Adipocyte (in vitro differentiated cells): ENCODE data around the gene DSCAM.

Source experiments
- DNase-seq: peaks from one replicate; pipeline ENCODE4 v3.0.0-alpha.2; 2015; ENCODE audit warnings: low read depth
- H3K27me3 ChIP-seq: replicated peaks from 2 replicates; pipeline ENCODE4 v1.7.0; 2013; ENCODE audit warnings: mild to moderate bottlenecking, low read length, moderate library complexity; ENCODE audit not compliant: control insufficient read depth, insufficient read depth
- H3K36me3 ChIP-seq: 2 replicates; pipeline ENCODE4 v1.7.0; 2013; ENCODE audit warnings: low read length, mild to moderate bottlenecking, moderate library complexity; ENCODE audit not compliant: control insufficient read depth, insufficient read depth, severe bottlenecking
- H3K4me1 ChIP-seq: 2 replicates; pipeline ENCODE4 v1.7.0; 2013; ENCODE audit warnings: mild to moderate bottlenecking, low read length, moderate library complexity; ENCODE audit not compliant: control insufficient read depth, insufficient read depth
- H3K4me3 ChIP-seq: 2 replicates; pipeline ENCODE4 v1.7.0; 2013; ENCODE audit warnings: mild to moderate bottlenecking, low read length, moderate library complexity
- H3K9ac ChIP-seq: 2 replicates; pipeline ENCODE4 v1.7.0; 2013; ENCODE audit warnings: mild to moderate bottlenecking, low read length, moderate library complexity
- H3K9me3 ChIP-seq: 2 replicates; pipeline ENCODE4 v1.7.0; 2013; ENCODE audit warnings: mild to moderate bottlenecking, low read length, moderate library complexity; ENCODE audit not compliant: control insufficient read depth

The DSCAM gene

GRCh38 chr21:39965026-39965425, 881.9 kb downstream of the DSCAM start:
- peaks cover 14% of the 10 kb centered on the region for H3K4me1 ChIP-seq
- H3K4me3 ChIP-seq = no peak overlapping the region

GRCh38 chr21:39961251-39961650, 885.7 kb downstream of the DSCAM start:
- Histone ChIP-seq H3K9me3 (peaks cover 17% of the 10 kb centered on the region), H3K4me3 (no peak overlapping the region), H3K36me3 (no peaks in the 10 kb centered on the region), H3K27me3 (no peaks in the 10 kb centered on the region), H3K4me1 (peaks cover 14% of the 10 kb centered on the region), H3K9ac (no peak overlapping the region)
- peak; percentile 25 for DNase-seq

More at GRCh38 chr21:39965026-39965425, 881.9 kb downstream of the DSCAM start:
- Histone ChIP-seq H3K9me3 (peaks cover 13% of the 10 kb centered on the region), H3K36me3 (no peaks in the 10 kb centered on the region), H3K27me3 (no peaks in the 10 kb centered on the region), H3K9ac (peak overlapping the region; percentile 38)
- no peak for DNase-seq
